ENCODE measurements around the gene BMP2K.
"Not testable (repeated sequence)": the region's sequence is repeated elsewhere in the genome, so short reads cannot be mapped to it uniquely, and the experiment has no call there.

BMP2K gene

DNA sequence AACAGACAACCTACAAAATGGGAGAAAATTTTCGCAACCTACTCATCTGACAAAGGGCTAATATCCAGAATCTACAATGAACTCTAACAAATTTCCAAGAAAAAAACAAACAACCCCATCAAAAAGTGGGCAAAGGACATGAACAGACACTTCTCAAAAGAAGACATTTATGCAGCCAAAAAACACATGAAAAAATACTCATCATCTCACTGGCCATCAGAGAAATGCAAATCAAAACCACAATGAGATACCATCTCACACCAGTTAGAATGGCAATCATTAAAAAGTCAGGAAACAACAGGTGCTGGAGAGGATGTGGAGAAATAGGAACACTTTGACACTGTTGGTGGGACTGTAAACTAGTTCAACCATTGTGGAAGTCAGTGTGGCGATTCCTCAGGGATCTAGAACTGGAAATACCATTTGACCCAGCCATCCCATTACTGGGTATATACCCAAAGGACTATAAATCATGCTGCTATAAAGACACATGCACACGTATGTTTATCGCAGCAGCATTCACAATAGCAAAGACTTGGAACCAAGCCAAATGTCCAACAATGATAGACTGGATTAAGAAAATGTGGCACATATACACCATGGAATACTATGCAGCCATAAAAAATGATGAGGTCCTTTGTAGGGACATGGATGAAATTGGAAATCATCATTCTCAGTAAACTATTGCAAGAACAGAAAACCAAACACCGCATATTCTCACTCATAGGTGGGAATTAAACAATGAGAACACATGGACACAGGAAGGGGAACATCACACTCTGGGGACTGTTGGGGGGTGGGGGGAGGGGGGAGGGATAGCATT is 19.7 kb downstream of the BMP2K start:
- not testable (repeated sequence) for DNase-seq

DNA sequence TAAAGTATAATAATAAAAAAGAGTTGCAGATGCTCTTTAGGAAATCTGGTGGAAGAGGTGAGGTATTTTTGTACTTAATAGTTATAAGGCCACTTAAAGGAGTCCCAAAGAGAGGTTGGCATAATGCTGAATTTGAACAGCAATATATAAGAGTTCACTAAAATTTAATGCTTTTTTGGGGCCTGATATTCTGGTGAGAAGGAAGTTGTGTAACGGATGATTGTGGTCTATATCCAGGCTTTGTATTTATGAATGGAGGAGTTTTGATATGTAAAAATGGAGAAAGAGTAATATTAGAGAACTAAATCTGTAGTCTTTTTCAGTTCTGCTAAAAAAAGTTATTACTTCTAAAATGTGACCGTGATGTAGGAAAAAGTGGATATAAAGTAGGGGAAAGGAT is 20.4 kb downstream of the BMP2K start:
- no peak for DNase-seq

GRCh38 chr4:78797777-78798284 is 21.7 kb downstream of the BMP2K start:
- no peak for DNase-seq

DNA sequence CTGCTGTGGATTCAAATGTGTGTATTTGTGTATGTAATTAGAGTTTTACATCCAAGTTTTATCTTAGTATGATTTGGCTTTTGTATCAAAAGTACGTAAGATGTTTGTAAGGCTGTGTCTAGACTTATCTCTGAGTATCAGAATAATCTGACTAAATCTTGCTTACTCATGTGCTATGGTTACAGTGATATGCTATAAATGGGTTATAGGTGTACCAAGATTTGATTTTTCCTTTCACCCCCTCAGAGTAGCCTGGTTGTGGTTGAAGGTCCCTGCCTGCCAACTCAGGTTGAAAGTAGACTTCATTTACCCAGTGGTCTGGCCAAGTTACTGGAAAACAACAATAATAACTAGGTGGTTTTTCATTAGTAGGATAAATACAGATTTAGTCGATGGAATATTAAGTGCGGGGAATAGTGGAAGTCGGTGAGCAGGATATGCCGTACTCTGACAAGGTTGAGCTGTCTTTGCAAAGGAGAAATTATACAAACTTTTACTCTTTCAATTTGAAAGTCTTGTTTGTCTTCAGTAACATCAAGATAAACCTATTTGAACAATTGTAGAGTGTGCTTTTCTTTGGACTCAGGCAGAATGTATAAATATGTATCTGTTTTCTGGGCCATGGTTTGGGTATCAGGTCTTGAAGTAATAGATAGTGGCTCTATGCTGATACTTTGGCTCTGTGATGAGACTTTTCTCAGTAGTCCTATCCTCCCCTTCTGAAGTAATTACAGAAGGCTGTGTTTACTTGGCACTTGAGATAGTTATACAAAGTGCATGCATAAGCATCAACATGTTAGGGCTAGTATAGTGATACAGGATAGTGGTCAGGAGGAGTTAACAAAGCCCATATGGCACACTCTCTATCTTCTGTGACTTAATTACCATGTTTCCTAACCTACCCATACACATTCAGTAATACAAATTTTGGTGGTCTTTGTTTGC is 23.7 kb downstream of the BMP2K start:
- DNase-seq = peak; percentile 79

DNA sequence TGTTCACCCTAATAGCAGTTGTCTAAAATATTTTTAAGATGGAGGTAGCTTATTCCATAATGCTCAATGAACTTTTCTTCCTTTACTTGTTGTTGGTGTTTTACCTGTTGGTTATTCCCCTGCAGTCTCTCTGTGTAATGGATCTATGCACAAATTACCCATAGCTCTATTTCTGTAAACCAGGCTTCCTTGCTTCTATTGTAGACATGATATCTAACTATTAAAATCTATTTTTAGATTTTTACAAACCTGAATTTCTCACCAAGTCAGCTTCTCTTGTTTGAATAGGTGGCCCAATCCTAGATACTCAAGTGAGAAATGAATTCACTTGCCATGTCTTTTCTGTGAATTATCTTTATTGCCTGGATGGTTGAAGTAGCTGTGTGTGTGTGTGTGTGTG is 24.8 kb downstream of the BMP2K start:
- no peak for DNase-seq

GRCh38 chr4:78803983-78804382 is 27.8 kb downstream of the BMP2K start:
- DNase-seq = no peak

- no peak for DNase-seq
Measured at GRCh38 chr4:78806943-78807460, 30.9 kb downstream of the BMP2K start.

DNA sequence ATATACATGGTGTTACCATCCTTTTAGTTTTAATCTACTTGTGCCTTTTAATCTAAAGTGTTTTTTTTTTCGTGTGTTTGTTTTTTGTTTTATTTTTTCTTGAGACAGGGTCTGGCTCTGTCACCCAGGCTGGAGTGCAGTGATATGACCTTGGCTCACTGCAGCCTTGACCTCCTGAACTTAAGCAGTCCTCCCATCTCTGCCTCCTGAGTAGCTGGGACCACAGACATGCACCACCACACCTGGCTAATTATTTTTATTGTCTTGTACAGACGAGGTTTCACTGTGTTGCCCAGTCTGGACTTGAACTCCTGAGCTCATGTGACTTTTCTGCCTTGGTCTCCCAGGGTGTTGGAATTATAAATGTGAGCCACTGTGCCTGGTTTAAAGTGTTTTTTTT is 33.1 kb downstream of the BMP2K start:
- no peak for DNase-seq

- DNase-seq = no peak
Measured at GRCh38 chr4:78809928-78810835, 34.0 kb downstream of the BMP2K start.

DNA sequence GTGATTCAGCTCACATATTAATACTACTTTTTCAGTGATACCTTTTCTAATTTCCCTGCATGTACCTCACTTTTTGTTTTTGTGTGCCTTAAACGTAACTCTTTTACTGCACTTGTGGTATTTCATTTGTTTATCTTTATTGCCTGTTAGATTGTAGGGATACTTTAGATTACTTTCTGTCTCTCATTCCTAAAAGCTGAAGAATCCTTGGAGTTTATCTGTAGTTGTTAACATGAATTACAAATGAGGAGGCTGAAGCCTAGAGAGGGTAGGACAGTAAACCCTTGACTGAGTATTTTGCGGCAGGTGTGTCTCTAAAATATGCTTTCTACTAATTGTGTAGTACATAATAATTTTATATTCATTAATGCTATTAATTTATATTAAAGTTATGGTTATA is 34.9 kb downstream of the BMP2K start:
- DNase-seq = no peak

- no peak for DNase-seq
Measured at GRCh38 chr4:78818530-78819079, 42.5 kb downstream of the BMP2K start.

DNA sequence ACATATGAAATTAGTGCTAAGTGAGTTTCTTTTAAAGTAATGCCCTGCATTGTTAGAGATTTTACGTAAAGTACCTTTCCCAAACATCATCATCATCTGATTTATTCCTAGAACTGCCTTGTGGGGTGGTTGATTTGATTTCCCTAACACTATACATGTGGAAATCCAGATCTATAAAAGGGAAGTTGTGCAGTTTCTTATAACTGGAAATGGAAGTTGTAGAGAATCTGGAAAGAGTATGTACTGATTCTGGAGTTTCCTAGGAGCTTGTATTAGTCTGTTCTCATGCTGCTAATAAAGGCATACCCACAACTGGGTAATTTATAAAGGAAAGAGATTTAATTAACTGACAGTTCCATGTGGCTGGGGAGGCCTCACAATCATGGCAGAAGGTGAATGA is 47.9 kb downstream of the BMP2K start:
- DNase-seq = no peak

DNA sequence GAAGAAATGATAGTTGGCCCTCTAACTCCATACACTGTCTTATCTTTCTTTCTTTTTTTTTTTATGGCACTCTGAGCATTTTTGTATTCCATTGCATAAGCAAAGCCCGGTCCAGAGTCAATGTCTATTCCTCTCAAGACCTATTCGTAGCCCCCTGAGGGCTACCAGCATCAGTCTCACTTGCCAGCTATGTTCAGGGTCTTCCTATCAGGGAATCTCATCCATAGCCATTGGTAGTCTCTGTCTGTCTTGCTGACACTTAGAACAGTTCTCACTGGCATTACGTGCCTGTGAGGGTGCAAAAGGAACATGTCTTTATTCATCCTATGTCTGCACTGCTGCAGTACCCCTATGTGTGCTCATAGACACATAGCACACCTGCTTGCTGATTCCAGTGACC is 51.0 kb downstream of the BMP2K start:
- no peak for DNase-seq

- no peak for DNase-seq
Measured at GRCh38 chr4:78829296-78829695, 53.1 kb downstream of the BMP2K start.

DNA sequence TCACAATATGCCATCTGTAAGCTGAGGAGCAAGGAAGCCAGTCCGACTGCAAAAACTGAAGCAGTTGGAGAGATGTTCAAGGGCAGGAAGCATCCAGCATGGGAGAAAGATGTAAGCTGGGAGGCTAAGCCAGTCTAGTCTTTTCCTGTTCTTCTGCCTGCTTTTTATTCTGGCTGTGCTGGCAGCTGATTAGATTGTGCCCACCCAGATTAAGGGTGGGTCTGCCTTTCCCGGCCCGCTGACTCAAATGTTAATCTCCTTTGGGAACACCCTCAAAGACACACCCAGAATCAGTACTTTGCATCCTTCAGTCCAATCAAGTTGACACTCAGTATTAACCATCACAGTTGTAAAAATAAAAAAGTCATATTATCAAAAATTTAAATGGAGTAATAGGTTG is 63.5 kb downstream of the BMP2K start:
- not testable (repeated sequence) for DNase-seq

DNA sequence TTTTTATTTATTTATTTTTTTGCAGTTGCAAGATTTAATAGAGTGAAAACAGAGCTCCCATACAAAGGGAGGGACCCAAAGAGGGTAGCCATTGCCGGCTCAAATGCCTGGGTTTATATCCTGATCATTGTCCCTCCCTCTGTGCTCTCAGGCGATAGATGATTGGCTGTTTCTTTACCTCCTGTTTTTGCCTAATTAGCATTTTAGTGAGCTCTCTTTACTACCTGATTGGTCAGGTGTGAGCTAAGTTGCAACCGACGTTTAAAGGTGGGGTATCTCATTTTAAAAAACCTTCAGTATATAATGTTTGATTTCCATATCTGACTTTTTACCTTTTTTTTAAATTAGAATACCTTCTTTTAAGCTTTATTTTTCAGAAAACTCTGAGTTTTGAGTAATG is 64.1 kb downstream of the BMP2K start:
- DNase-seq = not testable (repeated sequence)

GRCh38 chr4:78845472-78845871 is 69.3 kb downstream of the BMP2K start:
- no peak for DNase-seq

DNA sequence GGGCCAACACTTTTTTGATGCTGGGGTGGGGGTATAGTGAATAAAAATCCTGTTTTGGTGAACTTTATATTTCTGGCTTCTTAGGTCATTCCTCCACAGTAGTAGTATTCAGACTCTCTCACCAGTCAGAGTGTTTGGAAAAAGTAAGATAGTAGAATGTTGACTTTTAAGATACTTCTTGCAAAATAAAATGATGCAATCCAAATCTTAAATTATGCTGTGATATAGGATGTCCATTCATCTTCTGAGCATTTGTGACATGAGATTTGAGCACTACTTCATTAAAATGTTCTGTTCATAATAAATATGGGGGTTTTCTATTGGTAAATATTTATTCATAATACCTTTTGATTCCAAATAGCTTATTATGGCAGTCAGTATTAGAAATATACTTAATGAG is 70.1 kb downstream of the BMP2K start:
- no peak for DNase-seq

DNA sequence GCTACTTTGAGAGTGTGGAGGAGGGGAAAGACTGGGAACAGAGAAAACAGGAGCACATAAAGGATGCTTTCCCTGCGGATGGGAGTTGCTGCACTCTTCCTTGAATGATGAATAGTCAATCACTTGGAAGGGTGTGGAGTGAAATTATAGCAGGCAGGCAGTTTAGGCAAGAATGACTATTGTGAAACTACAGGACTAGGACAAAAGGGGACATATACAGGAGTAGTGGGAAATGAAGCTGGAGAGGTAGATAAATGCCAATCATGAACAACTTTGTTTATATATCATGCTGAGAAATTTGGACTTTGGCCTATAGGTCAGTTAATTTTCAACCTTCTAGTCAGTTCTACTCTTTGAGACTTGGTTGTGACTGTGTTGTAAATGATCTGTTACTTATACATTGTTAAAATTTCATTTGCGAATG is 86.2 kb downstream of the BMP2K start:
- DNase-seq = no peak

GRCh38 chr4:78863254-78863869 is 87.2 kb downstream of the BMP2K start:
- DNase-seq = no peak

DNA sequence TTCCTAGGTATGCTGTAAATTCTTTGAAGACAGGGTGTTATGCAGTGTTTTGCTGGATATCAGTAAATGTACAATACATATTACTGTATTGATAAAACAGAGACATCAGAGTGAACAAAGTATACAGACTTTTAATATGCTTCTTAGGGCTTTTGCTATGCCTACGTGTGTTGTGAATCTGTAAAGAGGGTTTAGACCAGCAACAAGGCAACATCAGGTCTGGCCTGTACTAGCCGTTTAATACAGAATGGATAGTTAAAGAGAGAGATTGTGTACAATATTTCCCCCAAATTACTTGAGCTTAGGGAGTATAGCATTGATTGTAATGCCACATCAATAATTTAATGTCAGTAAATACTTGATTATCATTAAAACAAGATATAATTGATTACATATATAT is 87.8 kb downstream of the BMP2K start:
- no peak for DNase-seq
